Cardiac muscle cell (in vitro differentiated cells and primary cell): ENCODE results near the gene TBC1D22B. TPM values are rescaled to one million over a fixed set of nuclear protein-coding genes. Genes with fewer than 3 reads are reported as not detected.

Experiments used
- DNase-seq, 2 donors: peaks; one replicate each; pipeline versions ENCODE4 v3.0.0 to v3.0.0-alpha.2; 2010 to 2017; ENCODE audit warnings: low read depth in 1 of 2, low spot score in 1 of 2
- H3K27ac ChIP-seq: fragments of 200-600 bp; sonication (generic); 2 replicates; pipeline ENCODE4 v1.5.1; 2016
- H3K27me3 ChIP-seq: fragments of 200-600 bp; sonication (generic); 2 replicates; pipeline ENCODE4 v1.6.0; 2016; ENCODE audit warnings: control low read depth
- H3K36me3 ChIP-seq: fragments of 200-600 bp; sonication (generic); 2 replicates; pipeline ENCODE4 v1.5.1; 2016; ENCODE audit warnings: control low read depth
- H3K4me1 ChIP-seq: fragments of 200-600 bp; sonication (generic); 2 replicates; pipeline ENCODE4 v1.8.1; 2017; ENCODE audit warnings: low read depth, mild to moderate bottlenecking, mixed run types
- H3K4me3 ChIP-seq: fragments of 200-600 bp; sonication (generic); 2 replicates; pipeline ENCODE4 v1.5.1; 2016; ENCODE audit warnings: mild to moderate bottlenecking
- H3K9me3 ChIP-seq: fragments of 200-600 bp; sonication (generic); 2 replicates; pipeline ENCODE4 v1.5.1; 2017; ENCODE audit warnings: low read depth, mild to moderate bottlenecking, control low read depth
- polyA plus RNA-seq: library from polyadenylated mRNA; unstranded; fragments of >200 nt; fragmentation: Nextera tagmentation; extraction: Ambion mirVana; gene quantifications from 2 replicates; pipeline ENCODE4 v1.2.1, GENCODE V29; 2016
- total RNA-seq: library from RNA; depleted of rRNA; stranded (reverse); fragments of >200 nt; gene quantifications from 2 replicates; pipeline ENCODE4 v1.2.3, GENCODE V29; 2016
- TF ChIP-seq, protein P1 (sequence below): IDR thresholded peaks from 2 replicates; pipeline ENCODE4 v1.5.1; 2012; ENCODE audit warnings: low read depth, mild to moderate bottlenecking, low read length

TBC1D22B gene
- total and polyA plus RNA-seq, 2 experiments from 2014 or later: 12.8 to 13.3 TPM

- TF ChIP-seq, protein P1, sequence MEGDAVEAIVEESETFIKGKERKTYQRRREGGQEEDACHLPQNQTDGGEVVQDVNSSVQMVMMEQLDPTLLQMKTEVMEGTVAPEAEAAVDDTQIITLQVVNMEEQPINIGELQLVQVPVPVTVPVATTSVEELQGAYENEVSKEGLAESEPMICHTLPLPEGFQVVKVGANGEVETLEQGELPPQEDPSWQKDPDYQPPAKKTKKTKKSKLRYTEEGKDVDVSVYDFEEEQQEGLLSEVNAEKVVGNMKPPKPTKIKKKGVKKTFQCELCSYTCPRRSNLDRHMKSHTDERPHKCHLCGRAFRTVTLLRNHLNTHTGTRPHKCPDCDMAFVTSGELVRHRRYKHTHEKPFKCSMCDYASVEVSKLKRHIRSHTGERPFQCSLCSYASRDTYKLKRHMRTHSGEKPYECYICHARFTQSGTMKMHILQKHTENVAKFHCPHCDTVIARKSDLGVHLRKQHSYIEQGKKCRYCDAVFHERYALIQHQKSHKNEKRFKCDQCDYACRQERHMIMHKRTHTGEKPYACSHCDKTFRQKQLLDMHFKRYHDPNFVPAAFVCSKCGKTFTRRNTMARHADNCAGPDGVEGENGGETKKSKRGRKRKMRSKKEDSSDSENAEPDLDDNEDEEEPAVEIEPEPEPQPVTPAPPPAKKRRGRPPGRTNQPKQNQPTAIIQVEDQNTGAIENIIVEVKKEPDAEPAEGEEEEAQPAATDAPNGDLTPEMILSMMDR: no peak
- no peak overlapping the region for H3K27ac ChIP-seq
- no peaks in the 10 kb centered on the region for H3K27me3 ChIP-seq
- H3K9me3 ChIP-seq: no peaks in the 10 kb centered on the region
- DNase-seq: no peak
- H3K36me3 ChIP-seq: peaks cover 39% of the 10 kb centered on the region
- H3K4me1 ChIP-seq: peaks cover 24% of the 10 kb centered on the region
- H3K4me3 ChIP-seq: no peak overlapping the region
These were observed 111.4 kb downstream of the TBC1D22B start for GRCh38 chr6:37368961-37369320.

GRCh38 chr6:37369321-37370201 is 112.0 kb downstream of the TBC1D22B start:
- no peak overlapping the region for H3K27ac ChIP-seq

GRCh38 chr6:37371154-37372083 is 113.8 kb downstream of the TBC1D22B start:
- no peaks in the 10 kb centered on the region for H3K27me3 ChIP-seq
- H3K9me3 ChIP-seq: no peaks in the 10 kb centered on the region
- H3K36me3 ChIP-seq: peaks cover 58% of the 10 kb centered on the region
- peaks cover 5% of the 10 kb centered on the region for H3K4me1 ChIP-seq
- peak in 1 of 2 donors; percentile 35 for DNase-seq
- no peak overlapping the region for H3K4me3 ChIP-seq
- TF ChIP-seq, protein P1: no peak
- H3K27ac ChIP-seq: no peak overlapping the region

More at GRCh38 chr6:37369321-37370201, 112.0 kb downstream of the TBC1D22B start:
- H3K4me3 ChIP-seq: no peak overlapping the region
- H3K36me3 ChIP-seq: peaks cover 42% of the 10 kb centered on the region
- peak in 1 of 2 donors; percentile 54 for DNase-seq
- H3K9me3 ChIP-seq: no peaks in the 10 kb centered on the region
- H3K27me3 ChIP-seq: no peaks in the 10 kb centered on the region
- TF ChIP-seq, protein P1: no peak
- peaks cover 20% of the 10 kb centered on the region for H3K4me1 ChIP-seq

- Histone ChIP-seq H3K27ac (no peak overlapping the region), H3K9me3 (no peaks in the 10 kb centered on the region), H3K36me3 (peaks cover 61% of the 10 kb centered on the region), H3K27me3 (no peaks in the 10 kb centered on the region), H3K4me1 (no peaks in the 10 kb centered on the region), H3K4me3 (no peak overlapping the region)
- TF ChIP-seq, protein P1: no peak
- no peak for DNase-seq
These were observed 114.5 kb downstream of the TBC1D22B start for GRCh38 chr6:37372116-37372515.

GRCh38 chr6:37373822-37374471 is 116.4 kb downstream of the TBC1D22B start:
- TF ChIP-seq, protein P1: no peak
- peak in 1 of 2 donors; percentile 55 for DNase-seq
- peaks cover 63% of the 10 kb centered on the region for H3K36me3 ChIP-seq

More at GRCh38 chr6:37373822-37374471, 116.4 kb downstream of the TBC1D22B start:
- H3K27me3 ChIP-seq: no peaks in the 10 kb centered on the region
- H3K27ac ChIP-seq: no peak overlapping the region
- no peak overlapping the region for H3K4me3 ChIP-seq
- H3K4me1 ChIP-seq: no peaks in the 10 kb centered on the region
- no peaks in the 10 kb centered on the region for H3K9me3 ChIP-seq
